Measurements from ENCODE around the gene UBASH3A.

DNA sequence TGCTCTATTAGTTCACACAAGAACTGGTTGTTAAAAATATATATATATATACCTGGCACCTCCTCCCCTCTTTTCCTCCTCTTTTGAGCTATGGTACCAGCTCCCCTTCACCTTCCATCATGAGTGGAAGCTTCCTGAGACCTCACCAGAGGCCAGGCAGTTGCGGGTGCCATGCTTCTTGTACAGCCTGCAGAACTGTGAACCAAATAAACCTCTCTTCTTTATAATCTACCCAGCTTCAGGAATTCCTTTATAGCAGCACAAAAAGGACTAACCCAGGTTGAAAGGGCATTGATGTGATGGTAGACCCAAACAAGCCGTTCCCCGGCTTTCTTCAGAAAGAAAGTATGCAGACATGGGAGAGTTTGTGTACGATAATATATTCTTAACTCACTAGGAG lies 77.5 kb downstream of the UBASH3A start:
- no peak for TF ChIP-seq CTCF (IDR thresholded peaks at IDR 0.05; ENCODE audit: borderline replicate concordance, extremely low read depth, low read length, poor library complexity, severe bottlenecking)
- no peak for TF ChIP-seq EZH2 (IDR thresholded peaks at IDR 0.05; ENCODE audit: borderline replicate concordance, low read depth, low read length, severe bottlenecking)
